ENCODE results near the gene LRRC28. TPM values are rescaled to one million over a fixed set of nuclear protein-coding genes. Genes with fewer than 3 reads are reported as not detected.
A peak's percentile ranks its signal among the peaks of the same experiment; 100 is the strongest.

The LRRC28 gene
- total RNA-seq, 1 experiment from 2014 or later, result 28.4 TPM

- Histone ChIP-seq H3K27me3 (replicated peaks; ENCODE audit: insufficient read depth, low read depth, low read length, poor library complexity) (no peaks in the 10 kb centered on the region), H3K27ac (ENCODE audit: low read depth, low read length, poor library complexity, severe bottlenecking) (no peak overlapping the region), H3K4me3 (ENCODE audit: low read depth, low read length, poor library complexity, severe bottlenecking) (no peak overlapping the region), H3K4me1 (ENCODE audit: insufficient read depth, low read length, poor library complexity, severe bottlenecking) (peaks cover 42% of the 10 kb centered on the region), H3K9me3 (ENCODE audit: low read depth, low read length, poor library complexity, severe bottlenecking) (no peaks in the 10 kb centered on the region), H3K36me3 (ENCODE audit: insufficient read depth, low read length, poor library complexity, severe bottlenecking) (no peaks in the 10 kb centered on the region)
- TF ChIP-seq CTCF (conservative IDR thresholded peaks at IDR 0.05; ENCODE audit: low read depth, low read length), result no peak
- TF ChIP-seq EZH2 (IDR thresholded peaks at IDR 0.05; ENCODE audit: borderline replicate concordance, low read depth, low read length, poor library complexity, severe bottlenecking), result no peak
- ChIA-PET POLR2A (ENCODE audit: low non-redundant PET) (no interaction called here), CTCF (interaction anchor here (2.4 kb wide), 1 partner anchor 297 kb away, joined by 7 read pairs; no protein-coding TSS in a partner anchor)
- no TSS peak for BruUV-seq (replicated peaks)
- no peak for DNase-seq (ENCODE audit: low spot score)
- intact Hi-C loops (cut with micrococcal nuclease; ENCODE audit: unreplicated experiment), result no loop called here
Observed at GRCh38 chr15:99406716-99407487, 155.6 kb downstream of the LRRC28 start.

- Histone ChIP-seq H3K4me1 (ENCODE audit: insufficient read depth, low read length, poor library complexity, severe bottlenecking) (peaks cover 41% of the 10 kb centered on the region), H3K36me3 (ENCODE audit: insufficient read depth, low read length, poor library complexity, severe bottlenecking) (no peaks in the 10 kb centered on the region), H3K4me3 (ENCODE audit: low read depth, low read length, poor library complexity, severe bottlenecking) (no peak overlapping the region), H3K27ac (ENCODE audit: low read depth, low read length, poor library complexity, severe bottlenecking) (no peak overlapping the region), H3K9me3 (ENCODE audit: low read depth, low read length, poor library complexity, severe bottlenecking) (no peaks in the 10 kb centered on the region), H3K27me3 (replicated peaks; ENCODE audit: insufficient read depth, low read depth, low read length, poor library complexity) (no peaks in the 10 kb centered on the region)
- intact Hi-C loops (cut with micrococcal nuclease; ENCODE audit: unreplicated experiment), result no loop called here
- POLR2A ChIA-PET (ENCODE audit: low non-redundant PET), result no interaction called here
- TF ChIP-seq EZH2 (IDR thresholded peaks at IDR 0.05; ENCODE audit: borderline replicate concordance, low read depth, low read length, poor library complexity, severe bottlenecking) (no peak), CTCF (conservative IDR thresholded peaks at IDR 0.05; ENCODE audit: low read depth, low read length) (no peak)
- no peak for DNase-seq (ENCODE audit: low spot score)
- CTCF ChIA-PET, result interaction anchor here (2.4 kb wide), 1 partner anchor 297 kb away, joined by 7 read pairs; no protein-coding TSS in a partner anchor
- BruUV-seq (replicated peaks), result no TSS peak
Observed at GRCh38 chr15:99407716-99408115, 156.4 kb downstream of the LRRC28 start.

- CTCF ChIA-PET, result interaction anchor here (2.4 kb wide), 1 partner anchor 296 kb away, joined by 7 read pairs; no protein-coding TSS in a partner anchor
- H3K9me3 ChIP-seq (ENCODE audit: low read depth, low read length, poor library complexity, severe bottlenecking), result no peaks in the 10 kb centered on the region
- DNase-seq (ENCODE audit: low spot score), result peak; percentile 89
- H3K36me3 ChIP-seq (ENCODE audit: insufficient read depth, low read length, poor library complexity, severe bottlenecking), result no peaks in the 10 kb centered on the region
- H3K27me3 ChIP-seq (replicated peaks; ENCODE audit: insufficient read depth, low read depth, low read length, poor library complexity), result no peaks in the 10 kb centered on the region
- no peak for TF ChIP-seq CTCF (conservative IDR thresholded peaks at IDR 0.05; ENCODE audit: low read depth, low read length)
- TF ChIP-seq EZH2 (IDR thresholded peaks at IDR 0.05; ENCODE audit: borderline replicate concordance, low read depth, low read length, poor library complexity, severe bottlenecking), result no peak
- no peak overlapping the region for H3K4me3 ChIP-seq (ENCODE audit: low read depth, low read length, poor library complexity, severe bottlenecking)
- no TSS peak for BruUV-seq (replicated peaks)
- peaks cover 41% of the 10 kb centered on the region for H3K4me1 ChIP-seq (ENCODE audit: insufficient read depth, low read length, poor library complexity, severe bottlenecking)
- no peak overlapping the region for H3K27ac ChIP-seq (ENCODE audit: low read depth, low read length, poor library complexity, severe bottlenecking)
- POLR2A ChIA-PET (ENCODE audit: low non-redundant PET), result no interaction called here
- intact Hi-C loops (cut with micrococcal nuclease; ENCODE audit: unreplicated experiment), result no loop called here
Observed at GRCh38 chr15:99408236-99409096, 157.2 kb downstream of the LRRC28 start.
